Measurements from ENCODE around the gene CAMKMT. TPM values are rescaled to one million over a fixed set of nuclear protein-coding genes. Genes with fewer than 3 reads are reported as not detected.

The CAMKMT gene
- total and polyA plus RNA-seq, 9 of the 15 experiments (the other 6 are each of a cell fraction or from before 2014, with no cell fraction given): 1.6 to 15.3 (median 7.4) TPM

- no peak for TF ChIP-seq SFPQ (IDR thresholded peaks at IDR 0.05; ENCODE audit: low read depth, low read length)
- no peak for TF ChIP-seq TAF9B (IDR thresholded peaks at IDR 0.05; ENCODE audit: partially characterized antibody)
- TF ChIP-seq ZFP36 (IDR thresholded peaks at IDR 0.05; ENCODE audit: low read depth, low read length, partially characterized antibody): no peak
- no peak for TF ChIP-seq ZNF699 (CRISPR knock-in tag; IDR thresholded peaks at IDR 0.05; ENCODE audit: insufficient replicate concordance)
Measured at GRCh38 chr2:44705876-44706480, 344.2 kb downstream of the CAMKMT start (continued).

GRCh38 chr2:44706681-44707553, 345.2 kb downstream of the CAMKMT start:
- WGBS (ENCODE audit: insufficient coverage, low coverage, missing lambda C conversion rate): 12% methylated on average over 10 of the region's 10 CpGs
- ATAC-seq (no peak), DNase-seq (ENCODE audit: extremely low read depth in 1 of 4, low spot score in 3 of 4) (no peak), FAIRE-seq (no peak)
- Histone ChIP-seq H3K36me3 (ENCODE audit: control insufficient read depth, insufficient read depth, low read length) (no peaks in the 10 kb centered on the region), H2AFZ (ENCODE audit: low read depth, low read length) (no peak overlapping the region), H3K4me1 (replicated peaks in 1 of 2; ENCODE audit: control insufficient read depth in 2 of 2, insufficient read depth in 2 of 2, low read length in 2 of 2) (no peaks in the 10 kb centered on the region), H3K79me2 (ENCODE audit: control insufficient read depth, insufficient read depth, low read length) (no peaks in the 10 kb centered on the region), H3K9ac (ENCODE audit: insufficient read depth in 1 of 2, low read depth in 2 of 2, low read length in 2 of 2) (no peak overlapping the region), H4K20me1 (replicated peaks; ENCODE audit: control insufficient read depth, insufficient read depth, low read length) (no peaks in the 10 kb centered on the region), H3K9me3 (replicated peaks; ENCODE audit: control insufficient read depth, insufficient read depth, low read depth, low read length) (no peaks in the 10 kb centered on the region), H3K4me2 (ENCODE audit: insufficient read depth, low read length) (no peak overlapping the region), H3K9me1 (ENCODE audit: control insufficient read depth, insufficient read depth, low read length) (no peaks in the 10 kb centered on the region), H3K27me3 (ENCODE audit: control insufficient read depth in 2 of 2, insufficient read depth in 2 of 2, low read length in 2 of 2) (peaks cover 0 to 4% of the 10 kb centered on the region in 2 experiments; a peak in 2 of 5 replicates), H3K4me3 (no peak overlapping the region), H3K27ac (ENCODE audit: extremely low read depth, low read depth, low read length) (no peak overlapping the region)
- intact Hi-C loops (cut with micrococcal nuclease) (no loop called here), in situ Hi-C loops (cut with MboI) (no loop called here)
- BruUV-seq (replicated peaks): no TSS peak
- ChIA-PET POLR2A (interaction anchor here (0.8 kb wide), 1 partner anchor 43 kb away, joined by 3 read pairs; no protein-coding TSS in a partner anchor), CTCF (ENCODE audit: low intra/inter-chr PET ratio) (no interaction called here)
- TF ChIP-seq SUPT5H (IDR thresholded peaks at IDR 0.05) (no peak), ZNF12 (CRISPR knock-in tag; IDR thresholded peaks at IDR 0.05) (no peak), ZNF121 (CRISPR knock-in tag; conservative IDR thresholded peaks at IDR 0.05) (no peak), HBP1 (CRISPR knock-in tag; IDR thresholded peaks at IDR 0.05) (no peak)
